ENCODE measurements around the gene PSTPIP2.

PSTPIP2 gene

GRCh38 chr18:46070232-46070631 lies 1.8 kb downstream of the PSTPIP2 start:
- H3K27ac ChIP-seq (ENCODE audit: low read depth, low read length), result no peak overlapping the region
- H3K9me3 ChIP-seq (ENCODE audit: insufficient read depth, low read length), result no peaks in the 10 kb centered on the region
- no peak overlapping the region for H3K4me3 ChIP-seq (ENCODE audit: insufficient read depth, low read length, poor library complexity, severe bottlenecking)
- no peaks in the 10 kb centered on the region for H3K79me2 ChIP-seq (ENCODE audit: insufficient read depth, low read length)
- H2AFZ ChIP-seq (ENCODE audit: low read depth, low read length, severe bottlenecking), result no peak overlapping the region
- TF ChIP-seq EZH2phosphoT487 (conservative IDR thresholded peaks at IDR 0.05; ENCODE audit: low read length), result no peak
- H3K36me3 ChIP-seq (ENCODE audit: low read length), result no peaks in the 10 kb centered on the region
- H3K27me3 ChIP-seq (ENCODE audit: low read length), result no peaks in the 10 kb centered on the region
- no peak overlapping the region for H3K4me2 ChIP-seq (ENCODE audit: low read depth, low read length, poor library complexity, severe bottlenecking)
- no peaks in the 10 kb centered on the region for H3K9me2 ChIP-seq (replicated peaks; ENCODE audit: insufficient read depth, low read length)
- no peaks in the 10 kb centered on the region for H4K20me1 ChIP-seq (ENCODE audit: low read depth, low read length)
- H3K9ac ChIP-seq (ENCODE audit: low read length), result no peak overlapping the region
- peaks cover 12% of the 10 kb centered on the region; the same call in 1 of the 2 replicates for H3F3A ChIP-seq (ENCODE audit: insufficient read depth)

DNA sequence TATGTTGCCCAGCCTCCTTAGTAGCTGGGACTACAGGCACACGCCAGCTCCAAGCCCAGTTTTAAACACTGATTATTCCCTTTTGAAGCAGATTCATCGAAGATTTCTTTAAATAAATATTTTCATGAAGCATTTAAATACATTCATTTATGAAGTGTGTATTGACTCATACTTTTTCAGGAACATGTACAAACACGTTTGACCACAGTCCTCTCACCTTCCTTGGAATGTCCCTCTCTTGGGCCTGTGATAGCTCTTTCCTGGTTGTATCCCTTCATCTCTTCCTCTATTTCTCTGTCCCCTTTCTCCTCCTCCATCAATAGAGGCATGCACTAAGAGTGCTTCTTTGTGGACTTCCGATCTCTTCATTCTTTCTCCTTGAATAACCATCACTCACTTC lies 2.5 kb downstream of the PSTPIP2 start:
- Histone ChIP-seq H3K9ac (ENCODE audit: low read length) (no peak overlapping the region), H3K4me3 (ENCODE audit: insufficient read depth, low read length, poor library complexity, severe bottlenecking) (no peak overlapping the region), H3K4me2 (ENCODE audit: low read depth, low read length, poor library complexity, severe bottlenecking) (no peak overlapping the region), H3K27me3 (ENCODE audit: low read length) (no peaks in the 10 kb centered on the region), H2AFZ (ENCODE audit: low read depth, low read length, severe bottlenecking) (no peak overlapping the region), H3F3A (ENCODE audit: insufficient read depth) (peaks cover 5% of the 10 kb centered on the region; the same call in 1 of the 2 replicates), H3K27ac (ENCODE audit: low read depth, low read length) (no peak overlapping the region), H3K9me2 (replicated peaks; ENCODE audit: insufficient read depth, low read length) (no peaks in the 10 kb centered on the region), H3K9me3 (ENCODE audit: insufficient read depth, low read length) (no peaks in the 10 kb centered on the region), H3K36me3 (ENCODE audit: low read length) (no peaks in the 10 kb centered on the region), H3K79me2 (ENCODE audit: insufficient read depth, low read length) (no peaks in the 10 kb centered on the region), H4K20me1 (ENCODE audit: low read depth, low read length) (no peaks in the 10 kb centered on the region)
- no peak for TF ChIP-seq EZH2phosphoT487 (conservative IDR thresholded peaks at IDR 0.05; ENCODE audit: low read length)
- TF ChIP-seq, protein P1, sequence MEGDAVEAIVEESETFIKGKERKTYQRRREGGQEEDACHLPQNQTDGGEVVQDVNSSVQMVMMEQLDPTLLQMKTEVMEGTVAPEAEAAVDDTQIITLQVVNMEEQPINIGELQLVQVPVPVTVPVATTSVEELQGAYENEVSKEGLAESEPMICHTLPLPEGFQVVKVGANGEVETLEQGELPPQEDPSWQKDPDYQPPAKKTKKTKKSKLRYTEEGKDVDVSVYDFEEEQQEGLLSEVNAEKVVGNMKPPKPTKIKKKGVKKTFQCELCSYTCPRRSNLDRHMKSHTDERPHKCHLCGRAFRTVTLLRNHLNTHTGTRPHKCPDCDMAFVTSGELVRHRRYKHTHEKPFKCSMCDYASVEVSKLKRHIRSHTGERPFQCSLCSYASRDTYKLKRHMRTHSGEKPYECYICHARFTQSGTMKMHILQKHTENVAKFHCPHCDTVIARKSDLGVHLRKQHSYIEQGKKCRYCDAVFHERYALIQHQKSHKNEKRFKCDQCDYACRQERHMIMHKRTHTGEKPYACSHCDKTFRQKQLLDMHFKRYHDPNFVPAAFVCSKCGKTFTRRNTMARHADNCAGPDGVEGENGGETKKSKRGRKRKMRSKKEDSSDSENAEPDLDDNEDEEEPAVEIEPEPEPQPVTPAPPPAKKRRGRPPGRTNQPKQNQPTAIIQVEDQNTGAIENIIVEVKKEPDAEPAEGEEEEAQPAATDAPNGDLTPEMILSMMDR (IDR thresholded peaks at IDR 0.05; ENCODE audit: insufficient read depth, low read length, poor library complexity, severe bottlenecking), result no peak

DNA sequence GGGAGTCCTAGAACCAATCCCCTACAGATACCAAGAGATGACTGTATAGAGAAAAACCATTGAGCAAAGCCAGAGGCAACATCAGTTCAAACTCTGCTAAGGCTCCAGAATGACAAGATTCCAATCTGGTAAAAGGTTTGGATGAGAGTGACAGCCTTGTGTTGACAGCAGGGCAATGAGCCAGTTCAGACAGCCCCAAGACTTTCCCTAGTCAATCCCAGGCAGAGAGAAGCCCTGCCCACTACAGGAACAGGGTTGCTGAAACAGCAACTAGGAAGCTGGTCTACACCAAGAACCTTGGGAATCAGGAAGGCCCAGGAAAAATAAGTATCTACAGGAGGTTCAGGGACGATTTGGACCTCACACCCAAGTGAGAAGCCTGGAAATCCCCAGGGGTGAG lies 3.3 kb downstream of the PSTPIP2 start:
- H3K79me2 ChIP-seq (ENCODE audit: insufficient read depth, low read length), result no peaks in the 10 kb centered on the region
- H3F3A ChIP-seq (ENCODE audit: insufficient read depth), result 0 out of 2 replicates have a peak, but pooled peaks cover 2% of the 10 kb centered on the region
- H3K9me3 ChIP-seq (ENCODE audit: insufficient read depth, low read length), result no peaks in the 10 kb centered on the region
- TF ChIP-seq, protein P1 (IDR thresholded peaks at IDR 0.05; ENCODE audit: insufficient read depth, low read length, poor library complexity, severe bottlenecking), result no peak
- no peak for TF ChIP-seq EZH2phosphoT487 (conservative IDR thresholded peaks at IDR 0.05; ENCODE audit: low read length)
- no peak overlapping the region for H3K9ac ChIP-seq (ENCODE audit: low read length)
- no peak overlapping the region for H3K4me3 ChIP-seq (ENCODE audit: insufficient read depth, low read length, poor library complexity, severe bottlenecking)
- H4K20me1 ChIP-seq (ENCODE audit: low read depth, low read length), result no peaks in the 10 kb centered on the region
- H3K27ac ChIP-seq (ENCODE audit: low read depth, low read length), result no peak overlapping the region
- no peaks in the 10 kb centered on the region for H3K27me3 ChIP-seq (ENCODE audit: low read length)
- H3K36me3 ChIP-seq (ENCODE audit: low read length), result no peaks in the 10 kb centered on the region
- no peak overlapping the region for H2AFZ ChIP-seq (ENCODE audit: low read depth, low read length, severe bottlenecking)
- H3K4me2 ChIP-seq (ENCODE audit: low read depth, low read length, poor library complexity, severe bottlenecking), result no peak overlapping the region
- no peaks in the 10 kb centered on the region for H3K9me2 ChIP-seq (replicated peaks; ENCODE audit: insufficient read depth, low read length)

DNA sequence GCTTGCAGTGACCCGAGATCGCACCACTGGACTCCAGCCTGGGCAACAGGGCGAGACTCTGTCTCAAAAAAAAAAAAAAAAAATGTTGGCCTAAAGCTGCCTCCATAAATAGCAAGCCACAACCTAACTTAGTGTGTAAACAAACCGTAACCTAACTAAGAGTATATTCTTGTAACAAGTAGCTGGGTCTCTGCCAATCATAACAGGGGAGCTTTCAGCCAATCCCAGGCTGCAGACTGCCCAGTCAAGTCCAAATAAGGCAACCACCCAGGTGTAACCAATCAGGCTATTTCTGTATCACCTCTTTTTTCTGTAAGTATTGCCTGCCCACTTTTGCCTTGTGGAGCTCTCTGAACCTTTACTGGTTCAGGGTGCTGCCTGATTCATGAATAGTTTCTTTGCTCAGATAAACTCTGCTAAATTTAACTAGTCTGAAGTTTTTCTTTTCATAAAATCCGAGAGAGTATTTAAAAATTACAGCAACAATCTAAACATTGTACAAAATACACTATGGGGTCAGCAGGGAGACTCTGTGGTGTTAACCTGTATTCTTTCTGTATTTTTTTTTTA lies 4.5 kb downstream of the PSTPIP2 start:
- H3K9ac ChIP-seq (ENCODE audit: low read length), result no peak overlapping the region
- peak overlapping the region; percentile 35 for H3K4me2 ChIP-seq (ENCODE audit: low read depth, low read length, poor library complexity, severe bottlenecking)
- no peaks in the 10 kb centered on the region for H3K9me3 ChIP-seq (ENCODE audit: insufficient read depth, low read length)
- H3K4me3 ChIP-seq (ENCODE audit: insufficient read depth, low read length, poor library complexity, severe bottlenecking), result no peak overlapping the region
- no peak overlapping the region for H3K27ac ChIP-seq (ENCODE audit: low read depth, low read length)
- TF ChIP-seq, protein P1 (IDR thresholded peaks at IDR 0.05; ENCODE audit: insufficient read depth, low read length, poor library complexity, severe bottlenecking), result no peak
- no peak for TF ChIP-seq EZH2phosphoT487 (conservative IDR thresholded peaks at IDR 0.05; ENCODE audit: low read length)
- H4K20me1 ChIP-seq (ENCODE audit: low read depth, low read length), result no peaks in the 10 kb centered on the region
- no peaks in the 10 kb centered on the region for H3K27me3 ChIP-seq (ENCODE audit: low read length)
- H3K79me2 ChIP-seq (ENCODE audit: insufficient read depth, low read length), result no peaks in the 10 kb centered on the region
- no peak overlapping the region for H2AFZ ChIP-seq (ENCODE audit: low read depth, low read length, severe bottlenecking)
- no peaks in the 10 kb centered on the region for H3K36me3 ChIP-seq (ENCODE audit: low read length)
- no peaks in the 10 kb centered on the region for H3F3A ChIP-seq (ENCODE audit: insufficient read depth)
- H3K9me2 ChIP-seq (replicated peaks; ENCODE audit: insufficient read depth, low read length), result no peaks in the 10 kb centered on the region

All from SU-DHL-6 (cell line).